Measurements from ENCODE around the gene FBRS. TPM values are rescaled to one million over a fixed set of nuclear protein-coding genes. Genes with fewer than 3 reads are reported as not detected.
"Not testable (repeated sequence)": the region's sequence is repeated elsewhere in the genome, so short reads cannot be mapped to it uniquely, and the experiment has no call there.

FBRS gene
- total RNA-seq, 1 donor from 2014 or later = 6.9 TPM

GRCh38 chr16:30664616-30665109, 6.4 kb downstream of the FBRS start:
- DNase-seq (ENCODE audit: low read depth in 2 of 2) = no peak

GRCh38 chr16:30665155-30665829, 7.1 kb downstream of the FBRS start:
- no peak for DNase-seq (ENCODE audit: low read depth in 2 of 2)

GRCh38 chr16:30665830-30666190, 7.6 kb downstream of the FBRS start:
- no peak for DNase-seq (ENCODE audit: low read depth in 2 of 2)

- DNase-seq (ENCODE audit: low read depth in 2 of 2) = no peak
These were observed 8.4 kb downstream of the FBRS start for GRCh38 chr16:30666681-30667080.

GRCh38 chr16:30667361-30667905, 9.2 kb downstream of the FBRS start:
- DNase-seq (ENCODE audit: low read depth in 2 of 2) = no peak

- no peak for DNase-seq (ENCODE audit: low read depth in 2 of 2)
These were observed 10.2 kb downstream of the FBRS start for GRCh38 chr16:30668393-30668792.

GRCh38 chr16:30669026-30669902, 11.0 kb downstream of the FBRS start:
- no peak for DNase-seq (ENCODE audit: low read depth in 2 of 2)

- no peak for DNase-seq (ENCODE audit: low read depth in 2 of 2)
These were observed 11.9 kb downstream of the FBRS start for GRCh38 chr16:30669903-30670824.

- no peak for DNase-seq (ENCODE audit: low read depth in 2 of 2)
These were observed 16.9 kb downstream of the FBRS start for GRCh38 chr16:30675143-30675542.

- DNase-seq (ENCODE audit: low read depth in 2 of 2) = no peak
These were observed 19.8 kb downstream of the FBRS start for GRCh38 chr16:30677931-30678585.

- no peak for DNase-seq (ENCODE audit: low read depth in 2 of 2)
These were observed 20.3 kb downstream of the FBRS start for GRCh38 chr16:30678586-30678970.

- DNase-seq (ENCODE audit: low read depth in 2 of 2) = no peak
These were observed 22.1 kb downstream of the FBRS start for GRCh38 chr16:30680326-30680725.

- DNase-seq (ENCODE audit: low read depth in 2 of 2) = no peak
These were observed 30.5 kb downstream of the FBRS start for GRCh38 chr16:30688701-30689100.

GRCh38 chr16:30691907-30692306, 33.7 kb downstream of the FBRS start:
- DNase-seq (ENCODE audit: low read depth in 2 of 2) = no peak

- DNase-seq (ENCODE audit: low read depth in 2 of 2) = no peak
These were observed 34.3 kb downstream of the FBRS start for GRCh38 chr16:30692396-30693064.

- peak; percentile 30 to 42 for DNase-seq (ENCODE audit: low read depth in 2 of 2)
These were observed 36.9 kb downstream of the FBRS start for GRCh38 chr16:30694926-30695693.

GRCh38 chr16:30696646-30697045, 38.4 kb downstream of the FBRS start:
- not testable (repeated sequence) for DNase-seq (ENCODE audit: low read depth in 2 of 2)

GRCh38 chr16:30697264-30698138, 39.3 kb downstream of the FBRS start:
- peak; percentile 94 to 97 for DNase-seq (ENCODE audit: low read depth in 2 of 2)

All from dermis microvascular lymphatic vessel endothelial cell (primary cell).